ENCODE measurements around the gene ADTRP. TPM values are rescaled to one million over a fixed set of nuclear protein-coding genes. Genes with fewer than 3 reads are reported as not detected.

Gene ADTRP
- total and polyA plus RNA-seq, 10 of the 15 experiments (the other 5 are each of a cell fraction or from before 2014, with no cell fraction given): 0.10 to 2.6 (median 2.1) TPM

GRCh38 chr6:11771473-11772048 is 7.0 kb downstream of the ADTRP start:
- no peak overlapping the region for H3K9ac ChIP-seq (ENCODE audit: control insufficient read depth, insufficient read depth, low read length)
- no peaks in the 10 kb centered on the region for H3K79me2 ChIP-seq (ENCODE audit: control insufficient read depth, insufficient read depth, low read length)
- CTCF ChIA-PET: interaction anchor here (1.0 kb wide), 1 partner anchor 11 kb away, joined by 3 read pairs; no protein-coding TSS in a partner anchor
- RAD21 ChIA-PET (ENCODE audit: unreplicated experiment): interaction anchor here (1.1 kb wide), 1 partner anchor 14 kb away, joined by 4 read pairs; no protein-coding TSS in a partner anchor
- no peak overlapping the region for H3K4me2 ChIP-seq (ENCODE audit: control insufficient read depth, insufficient read depth)
- no peak overlapping the region for H3K27ac ChIP-seq (ENCODE audit: control insufficient read depth, insufficient read depth)
- H3K36me3 ChIP-seq (ENCODE audit: control insufficient read depth in 2 of 2, insufficient read depth in 2 of 2, low read length in 1 of 2): no peaks in the 10 kb centered on the region
- no peak overlapping the region for H2AFZ ChIP-seq (ENCODE audit: control insufficient read depth, low read depth, low read length)
- intact Hi-C loops (cut with micrococcal nuclease; ENCODE audit: unreplicated experiment) (no loop called here), in situ Hi-C loops (cut with MboI) (no loop called here)
- DNase-seq (ENCODE audit: low read depth, low spot score): no peak
- TF ChIP-seq BCL3 (IDR thresholded peaks at IDR 0.05; ENCODE audit: borderline replicate concordance, insufficient read depth, low read depth, low read length, poor library complexity, severe bottlenecking): no peak
- TF ChIP-seq KLF5 (IDR thresholded peaks at IDR 0.05; ENCODE audit: partially characterized antibody): no peak
- no peak for TF ChIP-seq STAT1 (conservative IDR thresholded peaks at IDR 0.05)
- TF ChIP-seq KDM1A (IDR thresholded peaks at IDR 0.05; ENCODE audit: borderline replicate concordance): no peak
- no peaks in the 10 kb centered on the region for H4K20me1 ChIP-seq (ENCODE audit: control insufficient read depth, insufficient read depth)
- H3K4me1 ChIP-seq (ENCODE audit: control insufficient read depth, insufficient read depth, low read length): peaks cover 11% of the 10 kb centered on the region
- no peak overlapping the region for H3K4me3 ChIP-seq
- POLR2A ChIA-PET: no interaction called here
- no peaks in the 10 kb centered on the region for H3K9me3 ChIP-seq (replicated peaks; ENCODE audit: control insufficient read depth, insufficient read depth, low read length)
- SMC1A ChIA-PET (ENCODE audit: uncharacterized antibody, unreplicated experiment): interaction anchor here (0.8 to 1.0 kb wide), 3 partner anchors 8 to 39 kb away, joined by 3 to 5 read pairs (median 3); no protein-coding TSS in a partner anchor
- no TSS peak for BruUV-seq (replicated peaks)
- FAIRE-seq: no peak
- WGBS (ENCODE audit: insufficient coverage, insufficient replicate concordance, low lambda C conversion rate, missing lambda C conversion rate): 87% methylated on average over 13 of the region's 13 CpGs
- ATAC-seq: no peak
- H3K27me3 ChIP-seq (replicated peaks in 1 of 2; ENCODE audit: control insufficient read depth in 2 of 2, insufficient read depth in 2 of 2, low read length in 1 of 2): no peaks in the 10 kb centered on the region
